ENCODE data around the gene AK5. TPM values are rescaled to one million over a fixed set of nuclear protein-coding genes. Genes with fewer than 3 reads are reported as not detected.

The AK5 gene
- polyA plus RNA-seq, 1 donor (not counting 4 experiments of a cell fraction or from before 2014, with no cell fraction given), result 0.30 TPM

- Histone ChIP-seq H3K36me3 (ENCODE audit: control insufficient read depth in 2 of 2, extremely low read depth in 1 of 2, insufficient read depth in 2 of 2, low read length in 2 of 2) (no peaks in the 10 kb centered on the region), H3K4me2 (ENCODE audit: control insufficient read depth, extremely low read depth, insufficient read depth, low read depth, low read length) (no peak overlapping the region), H3K9ac (ENCODE audit: control insufficient read depth, extremely low read depth, insufficient read depth, low read length) (no peak overlapping the region), H3K9me1 (ENCODE audit: control insufficient read depth, extremely low read depth, insufficient read depth, low read length) (no peaks in the 10 kb centered on the region), H3K4me3 (ENCODE audit: control insufficient read depth in 2 of 3, extremely low read depth in 1 of 3, insufficient read depth in 2 of 3, low read depth in 1 of 3, low read length in 3 of 3) (no peak overlapping the region), H3K27ac (ENCODE audit: control insufficient read depth, insufficient read depth, low read length) (no peak overlapping the region), H3K4me1 (ENCODE audit: control insufficient read depth, extremely low read depth, insufficient read depth, low read length) (peaks cover 34% of the 10 kb centered on the region), H3K27me3 (ENCODE audit: control insufficient read depth, extremely low read depth, insufficient read depth, low read length) (no peaks in the 10 kb centered on the region), H3K9me3 (ENCODE audit: control insufficient read depth, low read depth, low read length) (no peaks in the 10 kb centered on the region), H4K20me1 (ENCODE audit: control insufficient read depth, extremely low read depth, insufficient read depth, low read length) (no peaks in the 10 kb centered on the region), H3K79me2 (ENCODE audit: control insufficient read depth, insufficient read depth, low read length) (no peaks in the 10 kb centered on the region), H2AFZ (ENCODE audit: control insufficient read depth, low read length) (no peak overlapping the region)
- no peak for TF ChIP-seq CTCF (optimal IDR thresholded peaks at IDR 0.05 in 1 of 3, IDR thresholded peaks at IDR 0.05 in 1 of 3, conservative IDR thresholded peaks at IDR 0.05 in 1 of 3; ENCODE audit: extremely low read depth in 1 of 3, insufficient read depth in 2 of 3, low read length in 3 of 3)
- TF ChIP-seq EZH2 (IDR thresholded peaks at IDR 0.05; ENCODE audit: low read length), result no peak
- dilution Hi-C loops (cut with MboI; ENCODE audit: extremely low pct_ligation_motif_present, low sequenced_read_pairs), result no loop called here
- DNase-seq (ENCODE audit: low read depth, low spot score) (no peak), FAIRE-seq (no peak)
These were observed 250.8 kb downstream of the AK5 start for GRCh38 chr1:77532641-77533040.

GRCh38 chr1:77533660-77534305 lies 252.0 kb downstream of the AK5 start:
- Histone ChIP-seq H3K79me2 (ENCODE audit: control insufficient read depth, insufficient read depth, low read length) (no peaks in the 10 kb centered on the region), H3K4me3 (ENCODE audit: control insufficient read depth in 2 of 3, extremely low read depth in 1 of 3, insufficient read depth in 2 of 3, low read depth in 1 of 3, low read length in 3 of 3) (no peak overlapping the region), H3K27me3 (ENCODE audit: control insufficient read depth, extremely low read depth, insufficient read depth, low read length) (no peaks in the 10 kb centered on the region), H3K9ac (ENCODE audit: control insufficient read depth, extremely low read depth, insufficient read depth, low read length) (no peak overlapping the region), H3K9me3 (ENCODE audit: control insufficient read depth, low read depth, low read length) (no peaks in the 10 kb centered on the region), H3K9me1 (ENCODE audit: control insufficient read depth, extremely low read depth, insufficient read depth, low read length) (no peaks in the 10 kb centered on the region), H4K20me1 (ENCODE audit: control insufficient read depth, extremely low read depth, insufficient read depth, low read length) (no peaks in the 10 kb centered on the region), H2AFZ (ENCODE audit: control insufficient read depth, low read length) (no peak overlapping the region), H3K27ac (ENCODE audit: control insufficient read depth, insufficient read depth, low read length) (no peak overlapping the region), H3K4me2 (ENCODE audit: control insufficient read depth, extremely low read depth, insufficient read depth, low read depth, low read length) (no peak overlapping the region), H3K4me1 (ENCODE audit: control insufficient read depth, extremely low read depth, insufficient read depth, low read length) (peaks cover 34% of the 10 kb centered on the region), H3K36me3 (ENCODE audit: control insufficient read depth in 2 of 2, extremely low read depth in 1 of 2, insufficient read depth in 2 of 2, low read length in 2 of 2) (no peaks in the 10 kb centered on the region)
- TF ChIP-seq CTCF (optimal IDR thresholded peaks at IDR 0.05 in 1 of 3, IDR thresholded peaks at IDR 0.05 in 1 of 3, conservative IDR thresholded peaks at IDR 0.05 in 1 of 3; ENCODE audit: extremely low read depth in 1 of 3, insufficient read depth in 2 of 3, low read length in 3 of 3) (peak; percentile 82 to 88 (median 83)), EZH2 (IDR thresholded peaks at IDR 0.05; ENCODE audit: low read length) (no peak)
- DNase-seq (ENCODE audit: low read depth, low spot score) (no peak), FAIRE-seq (peak; percentile 65)
- dilution Hi-C loops (cut with MboI; ENCODE audit: extremely low pct_ligation_motif_present, low sequenced_read_pairs), result no loop called here
